HG03095 (cell line): ENCODE results near the gene BCL2L14.
A peak's percentile ranks its signal among the peaks of the same experiment; 100 is the strongest.

ENCODE experiments used
- ATAC-seq: cut with Tn5 transposase; IDR thresholded peaks from one replicate; pipeline ENCODE4 v1.9.1; 2021; ENCODE audit warnings: moderate library complexity; ENCODE audit not compliant: unreplicated experiment

Gene BCL2L14, protein sequence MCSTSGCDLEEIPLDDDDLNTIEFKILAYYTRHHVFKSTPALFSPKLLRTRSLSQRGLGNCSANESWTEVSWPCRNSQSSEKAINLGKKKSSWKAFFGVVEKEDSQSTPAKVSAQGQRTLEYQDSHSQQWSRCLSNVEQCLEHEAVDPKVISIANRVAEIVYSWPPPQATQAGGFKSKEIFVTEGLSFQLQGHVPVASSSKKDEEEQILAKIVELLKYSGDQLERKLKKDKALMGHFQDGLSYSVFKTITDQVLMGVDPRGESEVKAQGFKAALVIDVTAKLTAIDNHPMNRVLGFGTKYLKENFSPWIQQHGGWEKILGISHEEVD

DNA sequence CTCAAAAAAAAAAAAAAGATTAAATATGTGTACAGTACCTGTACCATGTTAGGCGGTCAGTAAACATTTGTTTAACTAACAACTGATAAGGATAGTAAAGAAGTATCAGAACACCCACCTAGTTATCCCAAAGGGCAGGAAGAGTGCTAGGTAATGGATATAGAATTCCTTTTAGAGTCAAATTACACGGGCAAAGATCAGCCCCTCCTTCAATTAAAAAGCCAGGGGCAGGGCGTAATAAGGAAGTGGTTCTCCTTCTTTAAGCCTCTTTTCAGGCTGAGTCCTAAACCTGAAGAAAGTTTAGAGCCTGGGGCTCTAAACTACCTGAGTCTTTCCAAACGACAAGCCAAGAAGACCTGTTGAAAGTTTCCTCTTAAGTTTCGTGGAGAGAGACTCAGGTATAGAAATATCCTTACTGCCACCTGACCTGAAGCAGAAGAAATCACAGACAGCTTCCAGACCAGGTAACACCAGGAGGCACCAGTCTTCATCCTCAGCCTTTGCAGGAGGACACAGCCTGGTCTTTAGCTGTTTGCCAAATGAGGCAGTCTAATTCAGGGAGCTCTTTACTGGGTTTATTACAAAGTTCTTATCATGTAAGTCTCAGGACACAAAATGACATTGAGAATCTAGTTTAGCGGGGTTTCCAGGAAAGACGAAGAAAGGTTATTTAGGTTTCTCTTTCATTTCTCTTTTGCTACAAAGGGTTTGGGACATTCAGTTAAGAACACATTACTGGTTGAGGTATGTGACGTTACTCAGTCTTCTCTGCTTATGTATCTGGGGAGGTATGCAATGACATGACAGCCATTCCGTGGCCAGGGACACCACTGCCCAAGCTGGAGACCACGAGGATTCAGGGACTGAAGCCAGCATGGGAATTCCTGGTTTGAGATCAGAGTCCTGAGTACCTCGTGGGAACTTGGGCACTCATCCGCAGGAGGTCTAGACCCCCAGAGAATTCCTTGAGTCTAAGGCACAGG lies at the start of gene BCL2L14:
Gene BCL2L14, plus strand, starts transcription at position 266 of the 983 bp plus-strand sequence. CDS start 8,367 bp downstream, outside the sequence.
- no peak for ATAC-seq

DNA sequence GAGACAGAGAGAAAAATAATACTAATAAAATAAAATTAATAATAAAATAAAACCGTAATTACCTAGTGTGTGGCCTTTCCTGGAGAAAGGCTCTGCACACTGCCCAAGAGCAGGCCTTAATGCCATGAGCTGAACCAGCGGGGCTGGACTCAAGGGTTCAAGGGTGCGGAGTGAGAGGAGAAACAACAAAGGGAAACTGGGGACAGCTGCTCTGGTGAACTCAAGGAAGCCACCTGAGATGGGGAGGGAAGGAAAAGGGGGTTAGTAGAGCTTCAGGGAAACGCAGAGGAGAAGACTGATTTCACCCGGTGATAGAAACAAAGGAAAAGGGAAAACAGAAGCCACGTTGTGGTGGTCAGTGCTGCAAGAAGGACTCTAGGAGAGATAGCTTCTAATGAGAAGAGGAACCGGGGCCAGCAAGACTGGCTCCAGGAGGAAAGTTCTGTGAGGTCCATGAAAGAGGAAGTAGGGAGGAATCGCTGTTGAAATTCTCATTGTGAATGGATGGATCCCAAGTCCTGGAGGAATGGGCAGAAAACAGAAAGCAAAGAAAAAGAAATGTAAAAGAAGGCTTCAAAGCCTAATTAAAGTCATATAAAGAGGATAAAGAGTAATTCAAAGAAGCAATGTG lies 48.3 kb upstream of the BCL2L14 start:
- no peak for ATAC-seq

DNA sequence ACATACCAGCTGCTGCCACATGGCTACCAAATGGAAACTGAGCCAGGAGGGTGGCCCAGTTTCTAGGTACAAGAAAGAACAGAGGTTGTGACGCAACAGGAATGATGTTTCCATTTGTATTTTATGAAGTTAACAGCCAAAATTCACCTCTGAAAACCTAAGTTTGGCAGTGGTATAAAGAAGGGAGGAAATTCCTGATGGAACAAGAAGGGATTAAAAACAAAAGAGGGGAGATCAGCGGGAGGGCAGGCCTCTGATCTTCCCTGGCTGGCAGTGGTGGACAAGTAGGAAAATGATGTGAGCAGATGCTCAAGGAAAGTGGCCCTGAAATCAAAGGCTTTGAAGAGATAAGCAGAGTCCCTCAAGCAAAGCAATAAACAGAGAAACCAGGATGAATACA lies 47.3 kb upstream of the BCL2L14 start:
- no peak for ATAC-seq

DNA sequence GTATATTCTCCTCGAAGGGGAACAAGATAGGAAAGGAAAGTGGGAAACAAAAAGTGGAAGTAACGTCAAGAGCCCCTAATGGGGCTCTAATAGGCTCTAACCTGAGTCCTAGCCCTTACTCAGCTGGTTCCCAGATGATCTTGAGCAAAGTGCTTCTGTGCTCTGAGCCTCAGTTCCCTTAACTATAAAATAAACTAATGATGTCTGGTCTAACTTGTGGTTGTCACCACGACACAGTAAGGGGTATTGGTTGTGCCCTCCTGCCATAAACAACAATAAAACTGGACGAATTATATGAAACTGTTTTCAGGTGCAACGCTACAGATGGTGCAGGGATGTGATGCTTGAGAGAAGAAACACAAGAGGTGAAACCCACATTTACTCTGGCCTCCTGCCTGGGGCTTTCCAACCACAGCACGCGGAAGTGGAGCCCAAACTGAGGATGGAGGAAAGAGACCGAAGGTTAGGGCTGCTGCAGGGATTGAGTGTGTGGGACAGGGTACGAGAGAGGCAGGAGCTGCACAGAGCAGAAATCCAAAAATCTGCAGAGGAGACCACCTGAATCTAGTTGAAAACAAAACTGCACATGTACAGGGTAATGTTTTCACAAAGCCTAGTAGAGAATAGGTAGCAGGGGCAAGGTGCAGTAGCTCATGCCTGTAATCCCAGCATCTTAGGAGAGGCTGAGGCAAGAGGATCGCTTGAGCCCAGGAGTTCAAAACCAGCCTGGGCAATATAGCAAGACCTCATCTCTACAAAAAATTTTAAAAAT lies 45.6 kb upstream of the BCL2L14 start:
- peak; percentile 87 for ATAC-seq

DNA sequence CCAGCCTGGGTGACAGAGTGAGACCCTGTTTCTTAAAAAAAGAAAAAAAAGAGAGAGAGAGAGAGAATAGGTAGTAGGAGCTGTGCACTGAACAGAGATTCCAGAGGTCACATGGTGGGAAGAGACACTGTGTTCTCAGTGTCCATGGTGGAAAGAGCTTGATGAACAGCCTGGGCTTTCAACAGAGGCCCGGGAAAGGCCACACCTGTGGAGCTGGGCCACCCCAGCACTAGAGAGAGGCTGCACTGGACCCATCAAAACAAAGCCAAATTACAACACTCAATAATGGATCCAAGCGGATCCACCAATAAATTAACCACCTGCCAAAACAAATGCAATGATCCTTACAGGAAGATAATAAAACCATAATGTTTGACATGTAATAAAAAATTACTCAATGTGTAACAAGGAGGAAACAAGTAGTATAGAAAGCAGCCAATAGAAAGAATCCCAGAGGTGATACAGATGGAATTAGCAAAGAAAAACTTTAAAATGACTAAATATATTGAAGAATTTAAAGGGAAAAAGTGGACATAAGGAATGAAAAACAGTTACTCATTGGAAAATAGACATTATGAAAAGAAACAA lies 44.8 kb upstream of the BCL2L14 start:
- no peak for ATAC-seq

DNA sequence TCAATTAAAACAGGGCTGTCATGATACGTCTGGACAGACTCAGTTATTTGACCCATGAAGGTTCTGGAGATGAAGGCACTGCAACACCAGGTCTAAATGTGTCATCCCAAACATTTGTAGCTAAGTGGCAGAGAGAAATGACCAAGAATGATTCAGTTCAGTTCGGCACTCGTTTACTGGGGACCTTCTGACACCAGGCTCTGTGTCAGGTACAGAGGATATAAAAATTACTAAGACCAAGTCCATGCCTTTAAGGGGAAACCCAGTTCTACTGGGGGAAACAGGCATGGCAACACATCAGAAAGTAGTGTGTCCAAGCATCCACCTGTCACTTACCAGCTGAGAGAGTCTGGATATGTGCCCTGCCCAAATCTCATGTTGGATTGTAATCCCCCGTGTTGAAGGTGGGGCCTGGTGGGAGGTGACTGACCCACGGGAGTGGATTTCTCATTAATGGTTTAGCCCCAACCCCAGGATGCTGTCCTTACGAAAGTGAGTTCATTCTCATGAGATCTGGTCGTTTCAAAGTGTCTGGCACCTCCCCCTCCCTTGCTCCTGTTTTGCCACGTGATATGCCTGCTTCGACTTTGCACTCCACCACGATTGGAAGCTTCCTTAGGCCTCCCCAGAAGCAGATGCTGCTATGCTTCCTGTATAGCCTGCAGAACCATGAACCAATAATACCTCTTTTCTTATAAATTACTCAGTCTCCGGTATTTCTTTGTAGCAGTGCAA lies 41.9 kb upstream of the BCL2L14 start:
- no peak for ATAC-seq

DNA sequence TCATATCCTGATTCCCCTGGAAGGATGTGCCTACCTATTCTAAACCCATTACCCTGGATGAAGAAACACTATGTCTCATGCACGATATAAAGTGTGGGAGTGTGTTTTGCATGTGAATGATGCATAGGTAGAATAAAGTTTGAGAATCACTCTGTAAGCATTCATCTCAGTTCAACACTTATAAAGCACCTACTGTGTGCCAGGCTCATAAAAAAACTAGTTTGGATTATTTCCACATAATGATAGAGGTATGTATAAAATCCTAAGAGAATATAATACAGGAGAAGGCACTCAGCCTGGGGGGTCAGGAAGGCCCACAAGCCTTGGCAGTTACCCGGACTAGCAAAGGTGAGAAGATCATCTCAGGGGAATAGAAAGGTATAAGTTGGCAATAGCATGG lies 41.1 kb upstream of the BCL2L14 start:
- no peak for ATAC-seq

DNA sequence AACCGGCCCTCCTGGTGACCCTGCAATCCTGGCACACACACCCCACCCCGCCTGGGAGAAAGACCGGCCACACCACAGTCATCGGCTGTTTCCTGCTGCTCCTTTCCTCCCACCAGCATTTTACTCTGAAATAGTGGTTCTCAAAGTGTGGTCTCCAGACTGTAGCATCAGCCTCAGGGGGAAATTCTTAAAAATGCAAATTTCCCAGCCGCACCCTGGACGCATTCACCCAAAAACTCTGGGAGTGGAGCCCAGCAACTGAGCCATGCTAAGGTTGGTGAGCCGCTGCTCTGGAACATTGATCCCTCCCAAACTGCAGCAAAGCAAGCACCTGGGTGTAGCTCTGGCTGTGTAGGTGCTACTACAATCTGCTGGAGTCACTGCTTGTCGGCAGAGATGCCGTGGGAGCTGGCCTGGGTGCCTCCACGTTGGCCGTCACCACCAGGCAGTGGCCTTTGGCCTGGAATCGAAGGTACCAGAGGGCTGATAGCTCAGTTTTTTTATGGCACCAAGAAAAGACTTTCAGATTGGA lies 38.4 kb upstream of the BCL2L14 start:
- no peak for ATAC-seq

DNA sequence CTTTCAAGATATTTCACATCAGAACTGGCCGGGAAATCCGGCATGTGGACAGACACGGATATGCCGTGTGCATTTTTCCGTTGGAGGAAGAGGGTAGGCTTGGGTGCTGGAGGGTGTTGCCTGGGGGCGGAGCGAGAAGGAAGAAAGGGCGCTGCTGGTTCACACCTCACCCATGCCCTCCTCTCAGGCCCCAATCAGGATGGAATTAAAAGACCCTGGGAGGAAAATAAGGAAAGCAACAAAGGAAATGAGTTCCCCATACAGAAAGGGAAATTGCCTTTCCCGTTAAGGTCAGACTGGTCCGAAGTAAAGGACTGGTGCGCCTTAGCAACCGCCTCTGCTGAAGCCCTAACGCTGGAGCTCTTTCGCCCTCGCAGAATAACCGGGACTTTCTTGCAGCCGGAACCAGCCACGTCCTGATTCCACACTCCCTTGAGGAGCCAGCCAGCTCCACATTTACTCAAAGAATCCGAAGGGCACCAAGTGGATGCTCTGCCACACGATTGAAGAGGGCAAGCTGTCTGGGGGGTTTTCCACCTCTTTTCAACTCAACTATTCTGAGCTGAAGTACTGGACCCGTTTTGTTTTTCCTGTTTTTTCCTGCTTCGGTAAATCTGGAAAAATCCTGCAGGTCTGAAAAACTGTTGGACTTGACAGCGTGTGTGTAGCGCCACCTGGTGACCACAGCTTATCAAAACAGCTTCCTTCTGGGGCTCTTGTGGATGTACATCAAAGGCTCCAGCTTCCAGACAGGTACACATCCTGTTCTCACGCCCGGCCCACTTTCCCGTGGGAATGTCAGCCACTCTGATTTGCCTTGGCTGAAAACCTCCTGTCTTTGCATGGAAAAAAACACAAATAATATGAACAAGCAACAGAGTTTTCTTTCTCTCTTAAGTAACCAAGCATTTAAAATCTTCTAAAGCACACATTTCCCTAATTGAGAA lies 37.6 kb upstream of the BCL2L14 start:
- ATAC-seq: no peak

DNA sequence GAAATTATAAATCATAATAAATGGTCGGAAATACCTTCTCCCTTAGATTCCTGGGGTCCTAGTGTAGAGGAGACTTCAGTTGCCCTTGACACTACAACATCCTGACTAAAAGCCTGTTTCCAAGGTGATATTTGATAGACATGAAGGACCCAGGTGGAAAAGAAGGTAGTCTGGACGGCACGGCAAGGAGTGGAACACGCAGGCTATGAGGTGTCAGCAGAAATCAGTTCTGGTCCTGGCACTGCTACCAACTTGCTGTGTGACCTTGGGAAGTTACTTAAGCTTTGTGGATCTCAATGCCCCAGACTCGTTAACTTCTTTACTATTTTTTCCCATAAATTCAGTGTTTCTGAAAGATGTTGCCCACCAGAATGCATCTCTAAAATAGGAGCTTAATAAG lies 36.9 kb upstream of the BCL2L14 start:
- no peak for ATAC-seq

DNA sequence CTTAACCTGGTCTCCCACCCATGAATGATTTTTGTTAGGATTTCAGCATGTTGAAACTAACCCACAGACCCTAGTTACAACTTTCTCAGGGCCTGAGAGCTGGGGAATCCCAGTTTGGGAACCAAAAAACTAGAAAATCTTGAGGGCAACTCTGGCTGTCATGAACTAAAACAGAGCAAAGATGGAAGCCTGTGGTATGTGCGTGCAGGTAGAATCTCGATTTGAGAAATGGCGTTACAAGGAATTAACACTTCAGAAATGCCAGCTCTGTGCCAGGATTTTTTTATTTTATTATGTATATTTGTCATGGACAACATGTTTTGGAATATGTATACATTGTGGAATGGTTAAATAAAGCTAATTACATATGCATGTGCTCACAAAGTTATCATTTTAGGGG lies 36.4 kb upstream of the BCL2L14 start:
- ATAC-seq: no peak

DNA sequence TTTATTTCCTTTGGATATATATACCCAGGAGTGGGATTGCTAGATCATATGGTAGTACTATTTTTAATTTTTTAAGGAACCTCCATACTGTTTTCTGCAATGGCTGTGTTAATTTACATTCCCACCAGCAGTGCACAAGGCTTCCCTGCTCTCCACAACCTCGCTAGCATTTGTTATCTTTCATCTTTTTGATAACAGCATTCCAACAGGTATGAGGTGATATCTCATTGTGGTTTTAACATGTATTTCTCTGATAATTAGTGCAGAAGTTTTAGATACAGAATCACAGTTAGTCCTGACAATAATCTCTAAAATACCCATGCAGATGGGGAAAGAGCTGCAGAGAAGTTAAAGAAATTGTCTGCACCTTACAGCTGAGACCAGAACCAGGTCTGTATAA lies 35.5 kb upstream of the BCL2L14 start:
- no peak for ATAC-seq

DNA sequence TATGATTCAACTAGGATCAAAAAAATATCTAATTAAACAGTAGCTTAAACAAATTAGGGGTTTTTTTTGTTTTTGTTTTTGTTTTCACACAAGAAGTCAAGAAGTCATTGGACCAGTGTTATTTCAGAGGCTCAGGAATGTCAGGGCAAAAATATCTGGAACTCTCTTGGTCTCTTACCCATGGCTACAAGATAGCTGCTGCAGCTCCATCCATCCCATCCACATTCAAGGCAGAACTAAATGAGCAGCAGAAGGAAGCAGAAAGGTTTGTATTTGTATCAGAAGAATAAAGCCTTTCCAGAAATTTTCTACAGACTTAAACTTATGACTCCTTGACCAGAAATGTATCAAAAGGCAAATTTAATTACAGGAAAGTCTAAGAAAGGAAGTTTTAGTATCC lies 33.8 kb upstream of the BCL2L14 start:
- no peak for ATAC-seq

DNA sequence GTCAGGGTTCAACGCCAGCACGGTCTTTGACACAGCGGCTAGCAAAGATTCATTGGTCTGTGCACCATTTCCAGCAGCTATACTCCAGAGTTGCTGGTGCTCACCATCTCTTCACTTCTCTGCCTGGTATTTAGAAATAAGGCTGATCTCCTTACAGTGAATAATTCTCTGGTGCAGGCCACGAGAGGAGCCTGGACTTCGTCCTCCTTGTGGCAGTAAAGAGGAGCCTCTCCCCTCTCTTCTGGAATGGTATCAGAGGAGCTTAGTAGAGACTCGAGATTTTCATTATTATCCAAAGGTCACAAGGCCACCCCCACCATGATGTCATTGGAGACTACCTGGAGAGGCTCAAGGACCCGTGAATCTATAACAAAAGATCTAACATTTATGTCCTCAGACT lies 30.8 kb upstream of the BCL2L14 start:
- no peak for ATAC-seq

DNA sequence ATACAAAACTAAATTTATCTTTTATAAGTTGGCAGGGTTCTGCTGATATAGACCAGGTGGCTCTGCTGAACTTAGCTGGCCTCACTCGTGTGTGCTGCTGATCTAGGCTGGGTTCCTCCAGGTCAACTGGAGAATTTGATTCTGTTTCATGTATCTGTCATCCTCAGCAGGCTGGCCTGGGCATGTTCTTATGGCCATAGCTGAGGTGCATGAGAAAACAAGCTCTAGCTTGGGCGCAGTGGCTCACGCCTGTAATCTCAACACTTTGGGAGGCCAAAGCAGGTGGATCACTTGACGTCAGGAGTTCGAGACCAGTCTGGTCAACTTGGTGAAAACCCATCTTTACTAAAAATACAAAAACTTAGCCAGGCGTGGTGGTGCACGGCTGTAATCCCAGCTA lies 24.3 kb upstream of the BCL2L14 start:
- ATAC-seq: no peak

DNA sequence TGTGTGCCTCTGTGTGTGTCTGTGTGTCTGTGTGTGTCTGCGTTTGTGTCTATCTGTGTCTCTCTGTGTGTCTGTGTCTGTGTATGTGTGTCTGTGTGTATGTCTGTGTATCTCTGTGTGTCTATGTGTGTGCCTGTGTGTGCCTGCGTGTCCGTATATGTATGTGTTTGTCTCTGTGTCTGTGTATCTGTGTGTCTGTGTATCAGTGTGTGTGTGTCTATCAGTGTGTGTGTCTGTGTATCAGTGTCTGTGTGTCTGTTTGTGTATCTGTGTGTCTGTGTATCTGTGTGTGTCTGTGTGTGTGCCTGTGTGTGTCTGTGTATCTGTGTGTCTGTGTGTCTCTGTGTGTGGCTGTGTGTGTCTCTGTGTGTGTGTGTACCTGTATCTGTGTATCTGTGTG lies 23.1 kb upstream of the BCL2L14 start:
- no peak for ATAC-seq

DNA sequence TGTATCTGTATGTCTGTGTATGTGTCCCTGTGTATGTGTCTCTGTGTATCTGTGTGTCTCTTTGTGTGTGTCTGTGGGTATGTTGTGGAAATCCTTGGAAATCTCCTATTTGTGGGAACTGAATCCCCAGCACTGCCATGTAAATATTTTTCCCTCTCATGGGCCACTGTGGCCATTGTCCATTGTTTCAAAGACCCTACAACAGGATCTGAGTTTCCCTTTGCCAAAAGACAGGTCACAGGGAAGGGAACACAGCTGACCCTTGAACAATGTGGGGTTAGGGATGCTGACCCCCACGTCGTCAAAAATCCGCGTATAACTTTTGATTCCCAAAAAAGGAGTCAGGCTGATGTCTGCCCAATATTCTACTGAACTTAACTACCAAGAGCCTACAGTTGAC lies 22.5 kb upstream of the BCL2L14 start:
- ATAC-seq: no peak

DNA sequence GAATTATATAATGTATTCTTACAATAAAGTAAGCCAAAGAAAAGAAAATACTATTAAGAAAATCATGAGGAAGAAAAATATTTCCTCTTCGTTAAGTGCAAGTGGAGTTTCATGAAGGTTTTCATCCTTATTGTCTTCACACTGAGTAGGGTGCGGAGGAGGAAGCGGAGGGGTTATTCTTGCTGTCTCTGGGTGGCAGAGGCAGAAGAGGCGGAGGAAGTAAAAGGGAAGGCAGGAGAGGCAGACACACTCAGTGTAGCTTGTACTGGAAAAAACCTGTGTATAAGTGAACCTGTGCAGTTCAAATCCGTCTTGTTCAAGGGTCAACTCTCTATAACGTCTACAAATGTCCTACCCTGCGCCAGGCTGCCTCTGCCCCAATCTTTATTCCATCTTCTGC lies 22.0 kb upstream of the BCL2L14 start:
- ATAC-seq: no peak
